K562 (cell line): Measurements from ENCODE around the gene MYH9. TPM values are rescaled to one million over a fixed set of nuclear protein-coding genes. Genes with fewer than 3 reads are reported as not detected.

Experiments
- BRD4 ChIP-seq: fragments of 200-600 bp; sonication (generic); IDR thresholded peaks from 2 replicates; pipeline ENCODE4 v1.6.1; 2017; ENCODE audit warnings: inconsistent platforms
- MBD2 ChIP-seq: sonication (generic); IDR thresholded peaks from 2 replicates; pipeline ENCODE4 v1.6.1; 2016; ENCODE audit warnings: low read depth, borderline replicate concordance
- PRMT5 ChIP-seq: sonication (generic); formaldehyde crosslinking; IDR thresholded peaks from 2 replicates; pipeline ENCODE4 v1.5.0; 2020; ENCODE audit warnings: missing genetic modification reagents
- polyA plus RNA-seq, 8 experiments: library from polyadenylated mRNA; depleted of rRNA in 4 of 8; stranded (reverse) in 5 of 8; unstranded in 3 of 8; fragments of >200 nt; fragmentation: Nextera tagmentation in 2 of 8; fragmentation: Illumina TruSeq in 1 of 8; extraction: Ambion mirVana in 2 of 8; extraction: Trizol in 1 of 8; gene quantifications; 2 replicates each; pipeline versions ENCODE4 v1.2.1 to v1.2.3, GENCODE V29; 2011 to 2014; ENCODE audit warnings: inconsistent platforms in 1 of 8, missing spikeins in 1 of 8
- total RNA-seq, 7 experiments: library from RNA; depleted of rRNA in 6 of 7; stranded (reverse); fragments of >200 nt in 6 of 7; fragmentation: Illumina TruSeq in 2 of 7; extraction: Trizol in 2 of 7; gene quantifications; 2 replicates each; pipeline versions ENCODE4 v1.2.1 to v1.2.3, GENCODE V29; 2011 to 2021; ENCODE audit warnings: low replicate concordance in 1 of 7
- TF ChIP-seq, protein P1 (sequence below): fragments of 200-600 bp; sonication (generic); IDR thresholded peaks from one replicate; pipeline ENCODE4 v1.6.1; 2012; ENCODE audit warnings: mild to moderate bottlenecking, low read depth, low read length, inconsistent platforms

Gene MYH9
- total and polyA plus RNA-seq, 9 of the 15 experiments (the other 6 are each of a cell fraction or from before 2014, with no cell fraction given), result 0.71 to 111 (median 24.6) TPM

GRCh38 chr22:36358533-36359469, 29.0 kb downstream of the MYH9 start (continued):
- TF ChIP-seq MBD2, result no peak
- TF ChIP-seq BRD4, result no peak
- TF ChIP-seq, protein P1, sequence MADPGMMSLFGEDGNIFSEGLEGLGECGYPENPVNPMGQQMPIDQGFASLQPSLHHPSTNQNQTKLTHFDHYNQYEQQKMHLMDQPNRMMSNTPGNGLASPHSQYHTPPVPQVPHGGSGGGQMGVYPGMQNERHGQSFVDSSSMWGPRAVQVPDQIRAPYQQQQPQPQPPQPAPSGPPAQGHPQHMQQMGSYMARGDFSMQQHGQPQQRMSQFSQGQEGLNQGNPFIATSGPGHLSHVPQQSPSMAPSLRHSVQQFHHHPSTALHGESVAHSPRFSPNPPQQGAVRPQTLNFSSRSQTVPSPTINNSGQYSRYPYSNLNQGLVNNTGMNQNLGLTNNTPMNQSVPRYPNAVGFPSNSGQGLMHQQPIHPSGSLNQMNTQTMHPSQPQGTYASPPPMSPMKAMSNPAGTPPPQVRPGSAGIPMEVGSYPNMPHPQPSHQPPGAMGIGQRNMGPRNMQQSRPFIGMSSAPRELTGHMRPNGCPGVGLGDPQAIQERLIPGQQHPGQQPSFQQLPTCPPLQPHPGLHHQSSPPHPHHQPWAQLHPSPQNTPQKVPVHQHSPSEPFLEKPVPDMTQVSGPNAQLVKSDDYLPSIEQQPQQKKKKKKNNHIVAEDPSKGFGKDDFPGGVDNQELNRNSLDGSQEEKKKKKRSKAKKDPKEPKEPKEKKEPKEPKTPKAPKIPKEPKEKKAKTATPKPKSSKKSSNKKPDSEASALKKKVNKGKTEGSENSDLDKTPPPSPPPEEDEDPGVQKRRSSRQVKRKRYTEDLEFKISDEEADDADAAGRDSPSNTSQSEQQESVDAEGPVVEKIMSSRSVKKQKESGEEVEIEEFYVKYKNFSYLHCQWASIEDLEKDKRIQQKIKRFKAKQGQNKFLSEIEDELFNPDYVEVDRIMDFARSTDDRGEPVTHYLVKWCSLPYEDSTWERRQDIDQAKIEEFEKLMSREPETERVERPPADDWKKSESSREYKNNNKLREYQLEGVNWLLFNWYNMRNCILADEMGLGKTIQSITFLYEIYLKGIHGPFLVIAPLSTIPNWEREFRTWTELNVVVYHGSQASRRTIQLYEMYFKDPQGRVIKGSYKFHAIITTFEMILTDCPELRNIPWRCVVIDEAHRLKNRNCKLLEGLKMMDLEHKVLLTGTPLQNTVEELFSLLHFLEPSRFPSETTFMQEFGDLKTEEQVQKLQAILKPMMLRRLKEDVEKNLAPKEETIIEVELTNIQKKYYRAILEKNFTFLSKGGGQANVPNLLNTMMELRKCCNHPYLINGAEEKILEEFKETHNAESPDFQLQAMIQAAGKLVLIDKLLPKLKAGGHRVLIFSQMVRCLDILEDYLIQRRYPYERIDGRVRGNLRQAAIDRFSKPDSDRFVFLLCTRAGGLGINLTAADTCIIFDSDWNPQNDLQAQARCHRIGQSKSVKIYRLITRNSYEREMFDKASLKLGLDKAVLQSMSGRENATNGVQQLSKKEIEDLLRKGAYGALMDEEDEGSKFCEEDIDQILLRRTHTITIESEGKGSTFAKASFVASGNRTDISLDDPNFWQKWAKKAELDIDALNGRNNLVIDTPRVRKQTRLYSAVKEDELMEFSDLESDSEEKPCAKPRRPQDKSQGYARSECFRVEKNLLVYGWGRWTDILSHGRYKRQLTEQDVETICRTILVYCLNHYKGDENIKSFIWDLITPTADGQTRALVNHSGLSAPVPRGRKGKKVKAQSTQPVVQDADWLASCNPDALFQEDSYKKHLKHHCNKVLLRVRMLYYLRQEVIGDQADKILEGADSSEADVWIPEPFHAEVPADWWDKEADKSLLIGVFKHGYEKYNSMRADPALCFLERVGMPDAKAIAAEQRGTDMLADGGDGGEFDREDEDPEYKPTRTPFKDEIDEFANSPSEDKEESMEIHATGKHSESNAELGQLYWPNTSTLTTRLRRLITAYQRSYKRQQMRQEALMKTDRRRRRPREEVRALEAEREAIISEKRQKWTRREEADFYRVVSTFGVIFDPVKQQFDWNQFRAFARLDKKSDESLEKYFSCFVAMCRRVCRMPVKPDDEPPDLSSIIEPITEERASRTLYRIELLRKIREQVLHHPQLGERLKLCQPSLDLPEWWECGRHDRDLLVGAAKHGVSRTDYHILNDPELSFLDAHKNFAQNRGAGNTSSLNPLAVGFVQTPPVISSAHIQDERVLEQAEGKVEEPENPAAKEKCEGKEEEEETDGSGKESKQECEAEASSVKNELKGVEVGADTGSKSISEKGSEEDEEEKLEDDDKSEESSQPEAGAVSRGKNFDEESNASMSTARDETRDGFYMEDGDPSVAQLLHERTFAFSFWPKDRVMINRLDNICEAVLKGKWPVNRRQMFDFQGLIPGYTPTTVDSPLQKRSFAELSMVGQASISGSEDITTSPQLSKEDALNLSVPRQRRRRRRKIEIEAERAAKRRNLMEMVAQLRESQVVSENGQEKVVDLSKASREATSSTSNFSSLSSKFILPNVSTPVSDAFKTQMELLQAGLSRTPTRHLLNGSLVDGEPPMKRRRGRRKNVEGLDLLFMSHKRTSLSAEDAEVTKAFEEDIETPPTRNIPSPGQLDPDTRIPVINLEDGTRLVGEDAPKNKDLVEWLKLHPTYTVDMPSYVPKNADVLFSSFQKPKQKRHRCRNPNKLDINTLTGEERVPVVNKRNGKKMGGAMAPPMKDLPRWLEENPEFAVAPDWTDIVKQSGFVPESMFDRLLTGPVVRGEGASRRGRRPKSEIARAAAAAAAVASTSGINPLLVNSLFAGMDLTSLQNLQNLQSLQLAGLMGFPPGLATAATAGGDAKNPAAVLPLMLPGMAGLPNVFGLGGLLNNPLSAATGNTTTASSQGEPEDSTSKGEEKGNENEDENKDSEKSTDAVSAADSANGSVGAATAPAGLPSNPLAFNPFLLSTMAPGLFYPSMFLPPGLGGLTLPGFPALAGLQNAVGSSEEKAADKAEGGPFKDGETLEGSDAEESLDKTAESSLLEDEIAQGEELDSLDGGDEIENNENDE, result no peak
- no peak for TF ChIP-seq PRMT5
- TF ChIP-seq, all 486 proteins: peak for 0
